HepG2 (cell line): ENCODE results near the gene NLRC5. TPM values are rescaled to one million over a fixed set of nuclear protein-coding genes. Genes with fewer than 3 reads are reported as not detected.
A peak's percentile ranks its signal among the peaks of the same experiment; 100 is the strongest.

Experiments
- ARNT2 ChIP-seq: sonication (generic); formaldehyde crosslinking; IDR thresholded peaks from 2 replicates; pipeline ENCODE4 v1.8.0; 2022; ENCODE audit warnings: mild to moderate bottlenecking, low read depth, missing genetic modification reagents, moderate library complexity
- HIVEP1 ChIP-seq: sonication (generic); formaldehyde crosslinking; IDR thresholded peaks from 2 replicates; pipeline ENCODE4 v1.4.0; 2020; ENCODE audit warnings: mild to moderate bottlenecking, missing genetic modification reagents
- HNRNPK ChIP-seq: fragments of 200-400 bp; formaldehyde crosslinking; IDR thresholded peaks from 2 replicates; pipeline ENCODE4 v1.6.1; 2018; ENCODE audit warnings: low read length, low read depth, moderate library complexity, mild to moderate bottlenecking; ENCODE audit not compliant: poor library complexity, severe bottlenecking
- MLX ChIP-seq: IDR thresholded peaks from 2 replicates; pipeline ENCODE4 v1.6.1; 2016
- MXD1 ChIP-seq: sonication (generic); formaldehyde crosslinking; IDR thresholded peaks from 2 replicates; pipeline ENCODE4 v1.4.0; 2020; ENCODE audit warnings: mild to moderate bottlenecking, missing genetic modification reagents
- MYC ChIP-seq: sonication (generic); formaldehyde crosslinking; IDR thresholded peaks from 2 replicates; pipeline ENCODE4 v1.9.0; 2021; ENCODE audit warnings: missing genetic modification reagents, borderline replicate concordance
- MYNN ChIP-seq: sonication (generic); formaldehyde crosslinking; IDR thresholded peaks from 2 replicates; pipeline ENCODE4 v1.4.0; 2020; ENCODE audit warnings: mild to moderate bottlenecking, low read depth, missing genetic modification reagents
- PLSCR1 ChIP-seq: sonication (generic); formaldehyde crosslinking; IDR thresholded peaks from 2 replicates; pipeline ENCODE4 v1.5.0; 2020; ENCODE audit warnings: missing genetic modification reagents, mild to moderate bottlenecking, borderline replicate concordance
- PRPF4 ChIP-seq: fragments of 200-400 bp; formaldehyde crosslinking; IDR thresholded peaks from 2 replicates; pipeline ENCODE4 v1.6.1; 2016; ENCODE audit warnings: low read length, low read depth; ENCODE audit not compliant: poor library complexity, severe bottlenecking
- SP1 ChIP-seq, 2 experiments: fragments of 450-650 bp in 1 of 2; sonication (generic) in 1 of 2; formaldehyde crosslinking in 1 of 2; IDR thresholded peaks; 2 replicates each; pipeline versions ENCODE4 v1.4.0 to v1.6.1; 2016 to 2020; ENCODE audit warnings: missing genetic modification reagents in 1 of 2
- ZBTB7B ChIP-seq: sonication (generic); formaldehyde crosslinking; IDR thresholded peaks from 2 replicates; pipeline ENCODE4 v1.4.0; 2020; ENCODE audit warnings: missing genetic modification reagents
- ZC3H4 ChIP-seq: sonication (generic); formaldehyde crosslinking; IDR thresholded peaks from 2 replicates; pipeline ENCODE4 v1.4.0; 2020; ENCODE audit warnings: missing genetic modification reagents, borderline replicate concordance
- ZKSCAN5 ChIP-seq: sonication (generic); formaldehyde crosslinking; IDR thresholded peaks from 2 replicates; pipeline ENCODE4 v1.5.1; 2020; ENCODE audit warnings: mild to moderate bottlenecking, missing genetic modification reagents
- ZKSCAN8 ChIP-seq: IDR thresholded peaks from 2 replicates; pipeline ENCODE4 v1.6.1; 2016; ENCODE audit warnings: borderline replicate concordance, missing genetic modification reagents, missing compliant biosample characterization
- ZNF160 ChIP-seq: sonication (generic); formaldehyde crosslinking; IDR thresholded peaks from 2 replicates; pipeline ENCODE4 v1.8.0; 2022; ENCODE audit warnings: mild to moderate bottlenecking, inconsistent platforms, missing genetic modification reagents
- ZNF350 ChIP-seq: sonication (generic); formaldehyde crosslinking; IDR thresholded peaks from 2 replicates; pipeline ENCODE4 v1.4.0; 2020; ENCODE audit warnings: mild to moderate bottlenecking, low read depth, missing genetic modification reagents, borderline replicate concordance
- ZNF558 ChIP-seq: sonication (generic); formaldehyde crosslinking; IDR thresholded peaks from 2 replicates; pipeline ENCODE4 v1.9.0; 2022; ENCODE audit warnings: mild to moderate bottlenecking, missing genetic modification reagents, borderline replicate concordance
- ZSCAN22 ChIP-seq: sonication (generic); formaldehyde crosslinking; IDR thresholded peaks from 2 replicates; pipeline ENCODE4 v1.4.0; 2020; ENCODE audit warnings: mild to moderate bottlenecking, missing genetic modification reagents
- polyA plus RNA-seq, 8 experiments: library from polyadenylated mRNA; depleted of rRNA in 3 of 8; stranded (reverse) in 7 of 8; unstranded in 1 of 8; fragments of >200 nt; fragmentation: Illumina TruSeq in 4 of 8; extraction: Trizol in 4 of 8; gene quantifications; 2 replicates each; pipeline versions ENCODE4 v1.2.1 to v1.2.3, GENCODE V29; 2011 to 2016; ENCODE audit warnings: low read depth in 4 of 8, missing spikeins in 1 of 8, mixed read lengths in 1 of 8; ENCODE audit not compliant: insufficient read depth in 1 of 8
- total RNA-seq, 5 experiments: library from RNA; depleted of rRNA; stranded (reverse); fragments of >200 nt; fragmentation: Illumina TruSeq; extraction: Trizol; gene quantifications; 2 replicates each; pipeline ENCODE4 v1.2.3, GENCODE V29; 2016; ENCODE audit warnings: low read depth in 1 of 5
- TF ChIP-seq, protein P1 (sequence below): sonication (generic); formaldehyde crosslinking; IDR thresholded peaks from 2 replicates; pipeline ENCODE4 v1.5.0; 2020; ENCODE audit warnings: missing genetic modification reagents
- TF ChIP-seq, protein P2 (sequence below): sonication (generic); formaldehyde crosslinking; IDR thresholded peaks from 2 replicates; pipeline ENCODE4 v1.9.0; 2021; ENCODE audit warnings: missing genetic modification reagents, borderline replicate concordance
- TF ChIP-seq, protein P3 (sequence below): sonication (generic); formaldehyde crosslinking; IDR thresholded peaks from 2 replicates; pipeline ENCODE4 v1.4.0; 2020; ENCODE audit warnings: missing genetic modification reagents

NLRC5 gene
- total and polyA plus RNA-seq, 2 of the 13 experiments (the other 11 are each of a cell fraction or from before 2014, with no cell fraction given), result 6.3 to 12.7 TPM

DNA sequence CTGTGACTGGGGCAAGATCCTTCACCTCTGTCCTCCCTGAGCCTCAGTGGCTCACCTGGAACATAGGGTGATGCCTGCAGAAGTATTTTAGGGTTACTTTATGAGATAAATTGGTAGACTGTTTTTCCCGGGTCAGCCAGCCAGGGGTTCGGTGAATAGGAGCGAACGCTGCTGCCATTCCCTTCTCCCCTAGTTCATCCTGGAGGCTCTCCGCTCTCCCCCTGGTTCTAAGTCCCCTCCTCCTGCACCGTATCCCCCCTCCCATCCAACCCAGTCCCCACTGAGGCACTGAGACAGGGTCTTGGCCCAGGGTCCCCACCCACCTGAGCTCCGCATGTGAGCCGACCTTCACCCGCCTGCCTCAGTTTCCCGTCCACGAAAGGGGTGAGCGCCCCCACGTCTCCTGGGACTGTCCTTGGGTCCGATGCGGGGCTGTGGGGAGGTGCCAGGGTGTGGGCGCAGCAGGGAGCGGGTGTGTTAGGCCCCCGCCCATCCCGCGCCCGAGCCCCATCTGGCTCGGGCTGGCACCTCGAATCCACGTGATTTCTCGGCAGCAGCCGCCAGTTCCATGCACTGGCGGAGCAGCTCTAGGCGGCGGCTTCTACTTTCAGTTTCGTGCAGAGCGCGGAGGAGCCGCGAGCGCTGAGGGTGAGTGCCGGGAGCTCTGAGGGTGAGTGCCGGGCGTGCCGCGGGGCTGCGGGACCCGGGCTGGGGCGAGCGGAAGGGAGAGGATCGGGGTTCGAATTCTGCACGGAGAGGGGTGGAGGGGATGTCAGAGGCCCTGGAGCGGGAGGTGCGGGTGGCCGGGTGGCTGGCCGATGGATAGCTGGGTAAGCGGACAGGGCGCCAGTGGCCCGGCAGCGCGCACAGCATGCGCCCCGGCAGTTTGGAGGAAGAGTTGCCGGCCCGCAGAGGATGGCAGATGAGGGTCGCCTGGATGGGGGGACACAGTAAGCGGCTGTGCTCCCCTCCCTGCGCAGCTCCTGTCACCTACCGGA lies at the start of gene NLRC5 (continued):
- TF ChIP-seq, protein P1, sequence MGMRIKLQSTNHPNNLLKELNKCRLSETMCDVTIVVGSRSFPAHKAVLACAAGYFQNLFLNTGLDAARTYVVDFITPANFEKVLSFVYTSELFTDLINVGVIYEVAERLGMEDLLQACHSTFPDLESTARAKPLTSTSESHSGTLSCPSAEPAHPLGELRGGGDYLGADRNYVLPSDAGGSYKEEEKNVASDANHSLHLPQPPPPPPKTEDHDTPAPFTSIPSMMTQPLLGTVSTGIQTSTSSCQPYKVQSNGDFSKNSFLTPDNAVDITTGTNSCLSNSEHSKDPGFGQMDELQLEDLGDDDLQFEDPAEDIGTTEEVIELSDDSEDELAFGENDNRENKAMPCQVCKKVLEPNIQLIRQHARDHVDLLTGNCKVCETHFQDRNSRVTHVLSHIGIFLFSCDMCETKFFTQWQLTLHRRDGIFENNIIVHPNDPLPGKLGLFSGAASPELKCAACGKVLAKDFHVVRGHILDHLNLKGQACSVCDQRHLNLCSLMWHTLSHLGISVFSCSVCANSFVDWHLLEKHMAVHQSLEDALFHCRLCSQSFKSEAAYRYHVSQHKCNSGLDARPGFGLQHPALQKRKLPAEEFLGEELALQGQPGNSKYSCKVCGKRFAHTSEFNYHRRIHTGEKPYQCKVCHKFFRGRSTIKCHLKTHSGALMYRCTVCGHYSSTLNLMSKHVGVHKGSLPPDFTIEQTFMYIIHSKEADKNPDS, result no peak
- TF ChIP-seq, protein P2, sequence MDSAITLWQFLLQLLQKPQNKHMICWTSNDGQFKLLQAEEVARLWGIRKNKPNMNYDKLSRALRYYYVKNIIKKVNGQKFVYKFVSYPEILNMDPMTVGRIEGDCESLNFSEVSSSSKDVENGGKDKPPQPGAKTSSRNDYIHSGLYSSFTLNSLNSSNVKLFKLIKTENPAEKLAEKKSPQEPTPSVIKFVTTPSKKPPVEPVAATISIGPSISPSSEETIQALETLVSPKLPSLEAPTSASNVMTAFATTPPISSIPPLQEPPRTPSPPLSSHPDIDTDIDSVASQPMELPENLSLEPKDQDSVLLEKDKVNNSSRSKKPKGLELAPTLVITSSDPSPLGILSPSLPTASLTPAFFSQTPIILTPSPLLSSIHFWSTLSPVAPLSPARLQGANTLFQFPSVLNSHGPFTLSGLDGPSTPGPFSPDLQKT (CRISPR knock-in tag), result no peak
- TF ChIP-seq ARNT2 (peak; percentile 72; the same call in 1 of the 2 replicates), MYC (CRISPR knock-in tag) (peak; percentile 68), ZSCAN22 (CRISPR knock-in tag) (no peak), ZKSCAN8 (CRISPR knock-in tag) (no peak; the same call in 1 of the 2 replicates), SP1 (IDR thresholded peaks at IDR 0.05) (no peak), SP1 (CRISPR knock-in tag; IDR thresholded peaks at IDR 0.05) (no peak), ZNF350 (CRISPR knock-in tag) (no peak; the same call in 1 of the 2 replicates), MYNN (no peak), PRPF4 (no peak), ZBTB7B (CRISPR knock-in tag) (no peak; the same call in 1 of the 2 replicates), ZKSCAN5 (CRISPR knock-in tag) (no peak), ZNF558 (CRISPR knock-in tag) (no peak), ZNF160 (CRISPR knock-in tag) (no peak), MXD1 (CRISPR knock-in tag) (peak; percentile 84), HIVEP1 (CRISPR knock-in tag) (peak; percentile 50), PLSCR1 (CRISPR knock-in tag) (no peak), MLX (CRISPR knock-in tag) (0 out of 2 replicates have a peak, but pooled peaks have one; percentile 47), HNRNPK (peak; percentile 29), ZC3H4 (no peak)
- TF ChIP-seq, protein P3, sequence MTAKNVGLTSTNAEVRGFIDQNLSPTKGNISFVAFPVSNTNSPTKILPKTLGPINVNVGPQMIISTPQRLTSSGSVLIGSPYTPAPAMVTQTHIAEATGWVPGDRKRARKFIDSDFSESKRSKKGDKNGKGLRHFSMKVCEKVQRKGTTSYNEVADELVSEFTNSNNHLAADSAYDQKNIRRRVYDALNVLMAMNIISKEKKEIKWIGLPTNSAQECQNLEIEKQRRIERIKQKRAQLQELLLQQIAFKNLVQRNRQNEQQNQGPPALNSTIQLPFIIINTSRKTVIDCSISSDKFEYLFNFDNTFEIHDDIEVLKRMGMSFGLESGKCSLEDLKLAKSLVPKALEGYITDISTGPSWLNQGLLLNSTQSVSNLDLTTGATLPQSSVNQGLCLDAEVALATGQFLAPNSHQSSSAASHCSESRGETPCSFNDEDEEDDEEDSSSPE, result peak; percentile 63; the same call in 1 of the 2 replicates
